Measurements from ENCODE around the gene SLC7A5.

The SLC7A5 gene

GRCh38 chr16:87845213-87845612, 24.1 kb downstream of the SLC7A5 start:
- no peak for DNase-seq

GRCh38 chr16:87844809-87845208, 24.5 kb downstream of the SLC7A5 start:
- no peak for DNase-seq

- no peak for DNase-seq
Measured at GRCh38 chr16:87844120-87844733, 25.1 kb downstream of the SLC7A5 start.

GRCh38 chr16:87843678-87844105, 25.6 kb downstream of the SLC7A5 start:
- no peak for DNase-seq

- peak in 2 of 6 experiments; percentile 14 to 72 for DNase-seq
Measured at GRCh38 chr16:87842209-87842869, 27.0 kb downstream of the SLC7A5 start.

- no peak for DNase-seq
Measured at GRCh38 chr16:87841340-87842208, 27.7 kb downstream of the SLC7A5 start.

- DNase-seq = no peak
Measured at GRCh38 chr16:87840271-87840978, 28.9 kb downstream of the SLC7A5 start.

GRCh38 chr16:87839542-87840270, 29.6 kb downstream of the SLC7A5 start:
- DNase-seq = no peak

GRCh38 chr16:87838643-87839541, 30.4 kb downstream of the SLC7A5 start:
- no peak for DNase-seq

- no peak for DNase-seq
Measured at GRCh38 chr16:87837627-87838289, 31.5 kb downstream of the SLC7A5 start.

- DNase-seq = no peak
Measured at GRCh38 chr16:87836844-87837581, 32.3 kb downstream of the SLC7A5 start.

- no peak for DNase-seq
Measured at GRCh38 chr16:87836346-87836843, 32.9 kb downstream of the SLC7A5 start.

- no peak for DNase-seq
Measured at GRCh38 chr16:87835882-87836331, 33.4 kb downstream of the SLC7A5 start.

GRCh38 chr16:87834668-87835473, 34.4 kb downstream of the SLC7A5 start:
- no peak for DNase-seq

GRCh38 chr16:87834005-87834667, 35.2 kb downstream of the SLC7A5 start:
- no peak for DNase-seq

GRCh38 chr16:87833548-87833947, 35.8 kb downstream of the SLC7A5 start:
- DNase-seq = no peak

- DNase-seq = no peak
Measured at GRCh38 chr16:87832741-87833502, 36.4 kb downstream of the SLC7A5 start.
